Prostate gland (tissue), 2 donors: Measurements from ENCODE around the gene PRDM16.

Source experiments
- POLR2A ChIP-seq: fragments of 450-650 bp; IDR thresholded peaks from one replicate; pipeline ENCODE4 v1.6.1; 2016; ENCODE audit warnings: antibody characterized with exemption, mild to moderate bottlenecking
- TF ChIP-seq, protein P1 (sequence below), 4 experiments: fragments of 200-600 bp in 2 of 4; fragments of 450-650 bp in 2 of 4; sonication (generic) in 2 of 4; IDR thresholded peaks; 1 replicate in 3 of 4; 2 replicates in 1 of 4; pipeline ENCODE4 v1.5.1; 2016 to 2019; ENCODE audit warnings: antibody characterized with exemption in 4 of 4, mild to moderate bottlenecking in 2 of 4, moderate library complexity in 2 of 4

DNA sequence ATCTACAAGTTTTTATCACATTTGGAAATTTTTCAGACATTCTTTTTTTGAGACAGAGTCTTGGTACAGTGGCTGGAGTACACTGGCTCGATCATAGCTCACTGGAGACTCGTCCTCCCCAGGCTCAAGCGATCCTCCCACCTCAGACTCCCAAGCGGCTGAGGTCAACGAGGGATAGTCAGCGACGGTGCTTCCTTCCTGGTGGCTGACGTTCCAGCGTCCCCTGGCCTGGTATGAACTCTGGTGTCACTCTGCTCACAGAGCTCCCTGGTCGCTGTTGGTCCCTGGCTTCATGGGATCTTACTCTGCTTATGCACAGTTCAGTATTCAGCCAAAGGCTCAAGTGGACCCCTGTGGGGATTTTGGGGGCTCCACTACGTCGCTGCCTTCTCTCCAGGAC, 382.0 kb downstream of the PRDM16 start:
- TF ChIP-seq, protein P1, sequence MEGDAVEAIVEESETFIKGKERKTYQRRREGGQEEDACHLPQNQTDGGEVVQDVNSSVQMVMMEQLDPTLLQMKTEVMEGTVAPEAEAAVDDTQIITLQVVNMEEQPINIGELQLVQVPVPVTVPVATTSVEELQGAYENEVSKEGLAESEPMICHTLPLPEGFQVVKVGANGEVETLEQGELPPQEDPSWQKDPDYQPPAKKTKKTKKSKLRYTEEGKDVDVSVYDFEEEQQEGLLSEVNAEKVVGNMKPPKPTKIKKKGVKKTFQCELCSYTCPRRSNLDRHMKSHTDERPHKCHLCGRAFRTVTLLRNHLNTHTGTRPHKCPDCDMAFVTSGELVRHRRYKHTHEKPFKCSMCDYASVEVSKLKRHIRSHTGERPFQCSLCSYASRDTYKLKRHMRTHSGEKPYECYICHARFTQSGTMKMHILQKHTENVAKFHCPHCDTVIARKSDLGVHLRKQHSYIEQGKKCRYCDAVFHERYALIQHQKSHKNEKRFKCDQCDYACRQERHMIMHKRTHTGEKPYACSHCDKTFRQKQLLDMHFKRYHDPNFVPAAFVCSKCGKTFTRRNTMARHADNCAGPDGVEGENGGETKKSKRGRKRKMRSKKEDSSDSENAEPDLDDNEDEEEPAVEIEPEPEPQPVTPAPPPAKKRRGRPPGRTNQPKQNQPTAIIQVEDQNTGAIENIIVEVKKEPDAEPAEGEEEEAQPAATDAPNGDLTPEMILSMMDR (IDR thresholded peaks at IDR 0.05), result no peak
- no peak for TF ChIP-seq POLR2A
